ENCODE measurements around the gene TMF1.
A peak's percentile ranks its signal among the peaks of the same experiment; 100 is the strongest.

The TMF1 gene

GRCh38 chr3:69079269-69080159, 27.4 kb upstream of the TMF1 start:
- peak; percentile 36 for ATAC-seq
- TF ChIP-seq ZFP30 (CRISPR knock-in tag; IDR thresholded peaks at IDR 0.05), result no peak
- TF ChIP-seq SNAI2 (CRISPR knock-in tag; IDR thresholded peaks at IDR 0.05), result no peak
- no peak for TF ChIP-seq ISL1 (CRISPR knock-in tag; IDR thresholded peaks at IDR 0.05)
- no peak for TF ChIP-seq ZNF565 (CRISPR knock-in tag; conservative IDR thresholded peaks at IDR 0.05; ENCODE audit: low read depth)
- TF ChIP-seq TCF4 (CRISPR knock-in tag; IDR thresholded peaks at IDR 0.05; ENCODE audit: borderline replicate concordance), result no peak
- TF ChIP-seq ZNF8 (CRISPR knock-in tag; IDR thresholded peaks at IDR 0.05), result no peak
- TF ChIP-seq CREB5 (CRISPR knock-in tag; IDR thresholded peaks at IDR 0.05; ENCODE audit: low read depth), result no peak
- no peak for TF ChIP-seq BACH2 (CRISPR knock-in tag; IDR thresholded peaks at IDR 0.05; ENCODE audit: borderline replicate concordance)
- TF ChIP-seq ZFP3 (CRISPR knock-in tag; IDR thresholded peaks at IDR 0.05), result no peak
- no peak for TF ChIP-seq ZC3H10 (CRISPR knock-in tag; IDR thresholded peaks at IDR 0.05)
- TF ChIP-seq ZNF70 (CRISPR knock-in tag; IDR thresholded peaks at IDR 0.05), result no peak
- no peak for TF ChIP-seq GLIS3 (CRISPR knock-in tag; IDR thresholded peaks at IDR 0.05)
- no peak for TF ChIP-seq TOX (CRISPR knock-in tag; IDR thresholded peaks at IDR 0.05; ENCODE audit: borderline replicate concordance)
- no peak for TF ChIP-seq TSHZ2 (CRISPR knock-in tag; IDR thresholded peaks at IDR 0.05)
- TF ChIP-seq CSRNP3 (CRISPR knock-in tag; IDR thresholded peaks at IDR 0.05), result no peak
- no peak for TF ChIP-seq PPARA (CRISPR knock-in tag; IDR thresholded peaks at IDR 0.05; ENCODE audit: borderline replicate concordance)
- TF ChIP-seq ESRRG (CRISPR knock-in tag; IDR thresholded peaks at IDR 0.05), result no peak
- no peak for TF ChIP-seq POU6F1 (CRISPR knock-in tag; IDR thresholded peaks at IDR 0.05; ENCODE audit: borderline replicate concordance, low read depth)
- TF ChIP-seq CSDC2 (CRISPR knock-in tag; IDR thresholded peaks at IDR 0.05), result no peak

- no peak for ATAC-seq
- TF ChIP-seq OSR1 (CRISPR knock-in tag; IDR thresholded peaks at IDR 0.05), result no peak
- TF ChIP-seq PPARA (CRISPR knock-in tag; IDR thresholded peaks at IDR 0.05; ENCODE audit: borderline replicate concordance), result no peak
- no peak for TF ChIP-seq GLIS3 (CRISPR knock-in tag; IDR thresholded peaks at IDR 0.05)
These were observed 20.8 kb upstream of the TMF1 start for GRCh38 chr3:69072928-69073327.

GRCh38 chr3:69066121-69066520, 14.0 kb upstream of the TMF1 start:
- TF ChIP-seq CREB5 (CRISPR knock-in tag; IDR thresholded peaks at IDR 0.05; ENCODE audit: low read depth) (no peak), PPARA (CRISPR knock-in tag; IDR thresholded peaks at IDR 0.05; ENCODE audit: borderline replicate concordance) (no peak), ESRRG (CRISPR knock-in tag; IDR thresholded peaks at IDR 0.05) (no peak), TCF4 (CRISPR knock-in tag; IDR thresholded peaks at IDR 0.05; ENCODE audit: borderline replicate concordance) (no peak), ZFP30 (CRISPR knock-in tag; IDR thresholded peaks at IDR 0.05) (no peak), ISL1 (CRISPR knock-in tag; IDR thresholded peaks at IDR 0.05) (no peak), CSRNP3 (CRISPR knock-in tag; IDR thresholded peaks at IDR 0.05) (no peak), BACH2 (CRISPR knock-in tag; IDR thresholded peaks at IDR 0.05; ENCODE audit: borderline replicate concordance) (no peak), SNAI2 (CRISPR knock-in tag; IDR thresholded peaks at IDR 0.05) (no peak), ZC3H10 (CRISPR knock-in tag; IDR thresholded peaks at IDR 0.05) (no peak), ZNF565 (CRISPR knock-in tag; conservative IDR thresholded peaks at IDR 0.05; ENCODE audit: low read depth) (no peak), ZNF8 (CRISPR knock-in tag; IDR thresholded peaks at IDR 0.05) (no peak), POU6F1 (CRISPR knock-in tag; IDR thresholded peaks at IDR 0.05; ENCODE audit: borderline replicate concordance, low read depth) (no peak)

More at GRCh38 chr3:69066121-69066520, 14.0 kb upstream of the TMF1 start:
- no peak for ATAC-seq

Measured in SK-N-SH treated with all-trans-retinoic acid at 6 μM for 48 hours (cell line).